ENCODE results near the gene UBE2J2. TPM values are rescaled to one million over a fixed set of nuclear protein-coding genes. Genes with fewer than 3 reads are reported as not detected.

Gene UBE2J2
- total and polyA plus RNA-seq, 11 donors = 23.3 to 53.6 (median 34.7) TPM

- H3K4me1 ChIP-seq = peaks cover 18 to 45% (median 34%) of the 10 kb centered on the region in 12 donors
- H3K9me3 ChIP-seq = no peaks in the 10 kb centered on the region
- 80 to 86% (median 83%) methylated on average over 13 to 31 of the region's 31 CpGs for WGBS, 4 donors
- intact Hi-C loops (cut with DNase I) = no loop called here
- no peak overlapping the region for H3K4me3 ChIP-seq
- H3K27me3 ChIP-seq = no peaks in the 10 kb centered on the region
- no peak for TF ChIP-seq POLR2A (IDR thresholded peaks at IDR 0.05)
- TF ChIP-seq, protein P1, sequence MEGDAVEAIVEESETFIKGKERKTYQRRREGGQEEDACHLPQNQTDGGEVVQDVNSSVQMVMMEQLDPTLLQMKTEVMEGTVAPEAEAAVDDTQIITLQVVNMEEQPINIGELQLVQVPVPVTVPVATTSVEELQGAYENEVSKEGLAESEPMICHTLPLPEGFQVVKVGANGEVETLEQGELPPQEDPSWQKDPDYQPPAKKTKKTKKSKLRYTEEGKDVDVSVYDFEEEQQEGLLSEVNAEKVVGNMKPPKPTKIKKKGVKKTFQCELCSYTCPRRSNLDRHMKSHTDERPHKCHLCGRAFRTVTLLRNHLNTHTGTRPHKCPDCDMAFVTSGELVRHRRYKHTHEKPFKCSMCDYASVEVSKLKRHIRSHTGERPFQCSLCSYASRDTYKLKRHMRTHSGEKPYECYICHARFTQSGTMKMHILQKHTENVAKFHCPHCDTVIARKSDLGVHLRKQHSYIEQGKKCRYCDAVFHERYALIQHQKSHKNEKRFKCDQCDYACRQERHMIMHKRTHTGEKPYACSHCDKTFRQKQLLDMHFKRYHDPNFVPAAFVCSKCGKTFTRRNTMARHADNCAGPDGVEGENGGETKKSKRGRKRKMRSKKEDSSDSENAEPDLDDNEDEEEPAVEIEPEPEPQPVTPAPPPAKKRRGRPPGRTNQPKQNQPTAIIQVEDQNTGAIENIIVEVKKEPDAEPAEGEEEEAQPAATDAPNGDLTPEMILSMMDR (IDR thresholded peaks at IDR 0.05) = no peak
- H3K27ac ChIP-seq = no peak overlapping the region
- H3K36me3 ChIP-seq = peaks cover 0 to 14% (median 0%) of the 10 kb centered on the region in 9 donors
- DNase-seq = no peak
- no peak for ATAC-seq
These were observed 29.4 kb upstream of the UBE2J2 start for GRCh38 chr1:1302951-1303509.

DNA sequence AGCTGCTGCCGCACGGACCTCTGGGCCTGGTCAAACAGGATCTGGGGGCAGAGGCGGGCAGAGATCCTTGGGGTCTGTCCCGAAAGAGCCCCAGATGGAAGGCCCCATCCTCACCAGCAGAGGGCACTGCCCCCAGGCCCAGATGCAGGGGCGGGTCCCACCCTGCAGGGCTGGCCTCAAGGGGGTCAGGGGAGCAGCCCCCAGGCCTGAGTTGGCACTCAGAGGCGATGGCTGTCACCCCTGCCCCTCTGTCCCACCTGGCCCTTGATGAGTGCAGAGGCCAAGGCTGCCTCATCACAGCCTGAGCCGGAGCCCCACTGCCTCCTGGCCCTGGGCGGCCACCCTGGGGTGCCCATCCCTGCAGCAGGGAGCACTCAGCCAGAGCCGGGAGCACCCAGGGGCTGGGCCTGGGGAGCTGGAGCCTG, 28.4 kb upstream of the UBE2J2 start:
- ATAC-seq (no peak), DNase-seq (no peak)
- Histone ChIP-seq H3K4me1 (peaks cover 18 to 41% (median 33%) of the 10 kb centered on the region in 12 donors), H3K9me3 (no peaks in the 10 kb centered on the region), H3K27ac (no peak overlapping the region), H3K4me3 (no peak overlapping the region), H3K27me3 (no peaks in the 10 kb centered on the region), H3K36me3 (peaks cover 0 to 19% (median 0%) of the 10 kb centered on the region in 9 donors)
- TF ChIP-seq, protein P1 (IDR thresholded peaks at IDR 0.05) = peak in 10 of 12 donors; percentile 16 to 58 (median 36)
- no peak for TF ChIP-seq POLR2A (IDR thresholded peaks at IDR 0.05)
- WGBS, 4 donors = 86 to 94% (median 91%) methylated on average over 5 to 9 of the region's 9 CpGs
- intact Hi-C loops (cut with DNase I) = no loop called here

DNA sequence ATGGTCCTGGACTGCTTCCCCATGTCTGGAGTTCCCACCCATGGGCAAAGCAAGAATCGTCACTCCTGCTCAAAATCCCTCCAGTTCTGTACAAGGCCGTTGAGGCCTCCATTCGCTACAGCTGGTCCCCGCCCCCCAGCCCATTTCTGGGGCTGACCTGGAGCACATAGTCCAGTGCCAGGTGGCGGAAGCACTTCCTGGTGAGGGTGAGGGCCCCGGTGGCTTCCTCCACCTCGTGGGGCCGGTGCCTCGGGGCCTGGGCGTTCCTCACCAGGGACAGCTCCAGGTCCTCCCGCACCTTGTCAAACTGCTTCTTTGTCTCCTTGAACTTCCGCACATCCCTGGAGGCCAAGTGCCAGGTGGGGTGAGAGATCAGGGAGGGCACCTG, 26.7 kb upstream of the UBE2J2 start:
- ATAC-seq = no peak
- H3K4me3 ChIP-seq = no peak overlapping the region
- TF ChIP-seq, protein P1 (IDR thresholded peaks at IDR 0.05) = no peak
- TF ChIP-seq POLR2A (IDR thresholded peaks at IDR 0.05) = no peak
- intact Hi-C loops (cut with DNase I) = no loop called here
- H3K27ac ChIP-seq = no peak overlapping the region
- H3K36me3 ChIP-seq = peaks cover 0 to 36% (median 9%) of the 10 kb centered on the region in 9 donors
- H3K27me3 ChIP-seq = no peaks in the 10 kb centered on the region
- DNase-seq = no peak
- H3K4me1 ChIP-seq = peaks cover 4 to 24% (median 16%) of the 10 kb centered on the region in 12 donors
- no peaks in the 10 kb centered on the region for H3K9me3 ChIP-seq
- WGBS, 4 donors = 88 to 90% (median 89%) methylated on average over 12 of the region's 12 CpGs

DNA sequence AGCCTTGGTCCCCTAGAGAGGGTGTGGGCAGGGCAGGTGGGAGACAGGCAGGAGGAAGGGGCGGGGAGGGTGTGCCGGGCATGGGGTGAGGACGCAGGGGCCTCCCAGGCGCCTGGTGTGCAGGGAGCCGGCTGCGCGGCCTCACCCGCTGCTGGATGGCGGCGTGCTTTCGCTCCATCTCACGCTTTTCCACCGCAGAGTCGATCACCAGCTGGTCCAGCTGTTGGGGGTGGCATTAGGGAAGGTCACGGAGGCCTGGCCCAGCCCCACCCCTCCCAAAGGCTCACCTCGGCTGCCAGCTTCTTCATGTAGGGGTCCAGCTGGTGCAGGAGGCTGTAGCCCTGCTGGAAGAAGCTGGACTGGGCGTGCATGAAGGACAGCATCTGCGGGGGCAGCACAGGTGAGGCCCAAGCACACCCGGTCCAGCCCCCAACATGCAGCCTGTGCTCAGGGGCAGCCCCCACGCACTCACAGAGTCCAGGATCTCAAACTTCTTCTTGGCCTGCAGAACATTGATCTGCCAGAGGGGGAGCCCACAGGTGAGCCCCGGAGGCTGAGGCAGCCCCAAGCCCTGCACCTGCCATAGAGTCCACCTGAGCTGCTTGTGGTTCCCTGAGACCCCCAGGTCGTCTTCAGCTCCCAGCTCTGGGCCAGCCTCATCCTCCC, 26.2 kb upstream of the UBE2J2 start:
- Histone ChIP-seq H3K27me3 (no peaks in the 10 kb centered on the region), H3K4me1 (peaks cover 0 to 19% (median 11%) of the 10 kb centered on the region in 12 donors), H3K27ac (no peak overlapping the region), H3K36me3 (peaks cover 0 to 41% (median 12%) of the 10 kb centered on the region in 9 donors), H3K9me3 (no peaks in the 10 kb centered on the region), H3K4me3 (no peak overlapping the region)
- DNase-seq = no peak
- intact Hi-C loops (cut with DNase I) = loop anchor here in 2 of 10 donors (10.0 kb wide), 2 partner anchors 265 to 315 kb away; partner anchors contain the start of gene PERM1 (in 1 of the 2)
- TF ChIP-seq, protein P1 (IDR thresholded peaks at IDR 0.05) = peak in 2 of 12 donors; percentile 15 to 16
- TF ChIP-seq POLR2A (IDR thresholded peaks at IDR 0.05) = no peak
- WGBS, 4 donors = 88 to 93% (median 90%) methylated on average over 14 to 22 of the region's 22 CpGs
- ATAC-seq = no peak
